HG03097 (cell line): ENCODE data around the gene U2AF2.

Experiments
- ATAC-seq: cut with Tn5 transposase; IDR thresholded peaks from one replicate; pipeline ENCODE4 v1.9.1; 2021; ENCODE audit not compliant: unreplicated experiment, low FRiP score

U2AF2 gene

DNA sequence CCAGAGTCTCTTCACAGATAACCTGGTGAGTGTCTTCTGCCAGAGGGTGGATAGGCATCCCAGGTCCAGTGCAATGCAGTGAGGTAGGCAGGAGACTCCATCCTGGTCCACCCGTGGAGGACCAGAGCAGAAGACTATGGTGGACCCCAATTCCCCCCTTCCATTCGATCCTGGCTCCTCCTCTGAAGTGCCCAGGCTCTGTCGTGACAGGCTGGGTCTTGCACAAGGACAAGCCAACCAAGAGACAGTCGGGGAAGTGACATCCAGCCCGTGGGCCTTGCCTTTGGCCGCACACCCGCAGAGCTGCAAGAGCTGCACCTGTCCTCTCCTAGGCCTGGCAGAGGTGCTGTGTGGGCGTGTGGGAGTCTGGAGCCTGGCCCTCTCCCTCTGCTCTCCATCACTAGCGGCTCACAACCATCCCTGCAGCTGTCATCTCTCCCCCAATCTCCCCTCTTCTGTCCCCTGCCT, 33.6 kb upstream of the U2AF2 start:
- no peak for ATAC-seq

DNA sequence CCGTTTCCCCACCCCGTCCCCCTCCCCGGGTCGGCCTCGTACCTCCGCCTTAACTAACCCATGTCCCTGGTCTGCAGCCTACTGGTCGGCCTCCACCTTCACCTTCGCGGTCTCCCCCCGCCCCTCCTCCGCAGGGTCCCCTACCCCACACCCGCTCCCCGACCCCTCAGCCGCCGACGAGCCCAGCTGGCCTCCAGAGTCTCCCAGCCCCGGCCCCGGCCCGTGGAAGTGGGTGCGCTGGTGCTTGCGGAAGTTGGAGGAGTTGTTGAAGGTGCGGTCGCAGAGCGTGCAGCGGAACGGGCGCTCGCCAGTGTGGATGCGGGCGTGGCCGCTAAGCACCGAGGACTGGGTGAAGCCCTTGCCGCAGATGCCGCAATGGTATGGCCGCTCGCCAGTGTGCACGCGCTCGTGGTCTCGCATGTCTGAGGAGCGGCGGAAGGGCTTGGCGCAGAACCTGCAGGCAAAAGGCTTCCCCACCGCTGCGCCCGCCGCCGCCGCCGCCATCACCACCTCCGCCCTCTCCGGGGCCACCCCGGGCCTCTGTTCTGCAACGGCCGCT, 33.1 kb upstream of the U2AF2 start:
- ATAC-seq, result no peak

GRCh38 chr19:55622242-55622969, 32.4 kb upstream of the U2AF2 start:
- ATAC-seq, result no peak

DNA sequence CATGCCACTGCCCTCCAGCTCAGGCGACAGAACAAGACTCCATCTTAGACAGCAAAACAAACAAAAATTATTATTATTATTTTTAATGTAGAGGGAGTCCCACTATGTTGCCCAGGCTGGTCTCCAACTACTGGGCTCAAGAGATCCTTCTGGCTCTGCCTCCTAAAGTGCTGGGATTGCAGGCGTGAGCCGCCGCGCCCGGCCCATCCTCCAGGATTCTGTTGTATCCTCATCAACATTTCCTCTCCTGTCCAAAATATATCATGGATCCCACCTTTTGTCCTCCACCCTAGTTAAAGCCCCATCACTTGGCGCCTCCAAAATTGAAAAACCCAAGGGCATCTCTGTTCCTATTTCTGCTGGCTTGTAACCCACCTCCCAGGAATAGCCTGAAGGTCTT, 31.7 kb upstream of the U2AF2 start:
- no peak for ATAC-seq

GRCh38 chr19:55623561-55623960, 31.3 kb upstream of the U2AF2 start:
- no peak for ATAC-seq

DNA sequence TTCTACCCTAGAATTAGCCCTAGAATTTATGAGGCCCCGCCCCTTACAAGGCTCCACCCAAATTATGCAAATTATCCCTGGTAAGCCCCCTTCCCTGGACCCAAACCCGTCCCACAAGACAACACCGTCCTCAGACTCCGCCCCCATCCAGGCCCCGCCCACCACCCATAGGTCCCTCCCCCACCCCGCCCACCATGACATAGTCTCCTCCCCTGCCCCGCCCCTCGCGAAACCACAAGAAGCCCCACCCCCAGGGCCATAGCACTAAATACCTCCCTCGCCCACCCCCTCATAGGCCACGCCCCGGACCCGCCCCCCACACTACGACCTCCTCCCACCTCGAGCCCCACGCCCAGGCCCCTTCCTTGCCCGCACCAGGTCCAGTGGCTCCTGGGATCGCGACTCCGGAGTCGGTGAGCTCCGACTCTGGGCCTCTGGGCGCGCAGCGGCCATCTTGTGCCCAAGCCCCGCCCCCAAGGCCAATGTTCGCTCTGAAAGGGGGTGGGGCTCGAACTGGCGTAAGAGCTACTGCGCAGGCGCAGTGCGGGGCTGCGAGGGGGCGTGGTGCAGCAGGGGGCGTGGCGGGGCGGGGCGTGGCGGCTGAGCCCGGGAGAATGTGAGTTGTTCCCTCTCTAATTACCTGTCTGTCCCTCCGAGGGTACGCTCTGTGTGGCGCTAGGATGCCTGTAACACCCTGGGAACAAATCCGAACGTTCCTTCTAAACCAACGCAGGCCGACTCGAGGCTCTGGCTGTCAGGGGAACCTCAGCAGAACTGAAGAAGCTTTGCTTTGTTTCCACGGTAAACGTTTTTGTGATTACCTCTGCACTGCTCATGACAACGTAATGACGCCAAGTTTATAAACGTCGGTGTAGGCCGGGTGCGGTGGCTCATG, 30.5 kb upstream of the U2AF2 start, which contains the start of gene ZNF784:
Gene ZNF784 (minus strand): TSS at position 458 of the 895 bp plus-strand sequence. CDS start 5 bp downstream, at position 453.
- peak; percentile 54 for ATAC-seq

- no peak for ATAC-seq
Measured at GRCh38 chr19:55625004-55625326, 29.9 kb upstream of the U2AF2 start.

DNA sequence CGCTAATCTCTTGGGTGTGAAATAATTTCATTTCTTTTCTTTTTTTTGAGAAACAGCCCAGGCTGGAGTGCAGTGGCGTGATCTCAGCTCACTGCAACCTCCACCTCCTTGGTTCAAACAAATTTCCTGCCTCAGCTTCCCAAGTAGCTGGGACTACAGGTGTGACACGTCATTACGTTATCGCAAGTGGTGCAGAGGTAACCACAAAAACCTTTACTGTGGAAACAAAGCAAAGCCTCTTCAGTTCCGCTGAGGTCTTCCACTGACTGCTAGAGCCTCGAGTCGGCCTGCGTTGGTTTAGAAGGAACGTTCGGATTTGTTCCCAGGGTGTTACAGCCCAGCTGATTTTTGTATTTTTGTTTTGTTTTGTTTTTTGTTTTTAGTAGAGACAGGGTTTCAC, 28.5 kb upstream of the U2AF2 start:
- ATAC-seq, result no peak

DNA sequence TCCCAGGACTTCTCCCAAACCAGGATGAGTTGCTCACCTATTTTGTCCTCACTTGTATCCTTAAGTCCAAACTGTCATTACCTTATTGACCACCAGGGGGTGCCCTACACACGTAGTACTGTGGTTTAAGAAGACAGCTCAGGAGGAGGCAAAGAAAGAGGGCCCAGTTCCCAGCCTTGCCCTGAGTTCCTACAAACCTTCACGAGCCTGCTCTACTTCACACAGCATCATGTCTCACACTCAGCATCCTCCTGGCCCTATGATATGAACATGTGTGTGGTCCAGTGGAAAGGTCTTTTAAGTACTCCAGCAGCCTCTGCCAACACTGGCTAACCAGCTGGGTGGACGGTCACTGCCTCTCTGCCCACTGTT, 22.4 kb upstream of the U2AF2 start:
- ATAC-seq, result no peak

GRCh38 chr19:55633861-55634260, 21.0 kb upstream of the U2AF2 start:
- no peak for ATAC-seq

DNA sequence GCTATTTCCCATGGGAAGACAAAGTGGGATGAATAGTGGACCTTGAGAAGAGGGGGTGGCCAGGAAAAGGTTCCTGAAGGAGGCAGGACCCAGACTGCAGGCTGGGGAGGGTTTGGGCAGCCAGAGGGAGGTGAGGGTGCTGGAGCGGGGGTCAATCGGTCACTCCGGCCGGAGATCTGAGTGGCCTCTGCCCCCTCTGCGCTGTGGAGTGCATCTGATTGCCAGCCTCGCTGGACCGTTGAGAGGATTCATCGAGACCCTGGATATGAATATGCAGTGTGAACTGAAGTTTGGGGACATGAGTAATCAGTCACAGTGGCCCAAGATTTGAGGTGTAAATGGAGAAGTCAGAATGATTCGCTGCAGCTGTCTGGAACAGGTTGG, 19.5 kb upstream of the U2AF2 start:
- no peak for ATAC-seq

GRCh38 chr19:55635856-55636440, 18.9 kb upstream of the U2AF2 start:
- ATAC-seq, result no peak

DNA sequence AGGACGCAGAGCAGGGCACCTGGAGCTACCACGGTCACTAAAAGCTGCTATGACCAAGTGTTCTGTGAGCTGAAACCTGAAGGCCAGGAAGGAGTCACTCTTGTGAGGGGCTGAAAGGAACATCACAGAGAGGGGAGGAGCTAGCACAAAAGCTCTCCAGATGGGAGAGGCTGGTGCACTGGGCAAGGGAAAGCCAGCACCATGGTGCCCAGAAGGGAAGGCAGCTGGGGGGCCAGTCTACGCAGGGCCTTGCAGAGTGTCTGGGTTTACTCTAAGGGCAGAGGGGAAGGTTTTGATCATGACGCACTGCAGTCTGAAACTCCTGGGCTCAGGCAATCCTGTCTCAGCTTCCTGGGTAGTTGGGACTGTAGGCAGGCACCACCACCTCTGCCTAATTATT, 18.1 kb upstream of the U2AF2 start:
- no peak for ATAC-seq

GRCh38 chr19:55637534-55637933, 17.3 kb upstream of the U2AF2 start:
- ATAC-seq, result no peak

GRCh38 chr19:55638864-55639359, 15.9 kb upstream of the U2AF2 start:
- ATAC-seq, result no peak

DNA sequence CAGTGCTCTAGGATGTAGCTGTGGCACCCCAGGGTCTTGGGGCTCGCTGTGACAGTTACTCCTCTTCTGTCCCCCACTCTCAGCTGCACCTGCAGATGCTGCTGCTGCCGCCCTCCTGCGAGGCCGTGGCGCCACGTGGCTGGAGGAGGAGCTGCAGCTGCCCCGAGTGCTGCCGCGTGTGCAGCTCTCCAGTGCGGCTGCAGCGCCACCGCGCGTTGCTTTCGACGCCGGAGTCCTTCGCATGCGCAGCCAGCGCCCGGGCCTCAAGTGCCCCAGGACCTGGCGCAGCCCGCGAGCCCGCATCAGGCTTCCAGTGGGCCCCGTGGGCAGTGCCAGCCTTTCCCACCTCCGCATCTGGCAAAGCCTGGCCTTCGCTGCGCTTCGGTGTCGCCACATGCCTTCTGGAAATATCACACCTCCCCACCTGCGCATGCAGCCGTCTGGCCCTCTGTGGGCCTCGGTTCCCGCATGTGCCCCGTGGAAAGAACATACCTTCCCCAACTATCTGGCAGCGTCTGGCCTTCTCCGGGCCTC, 14.7 kb upstream of the U2AF2 start:
- ATAC-seq, result no peak

- ATAC-seq, result no peak
Measured at GRCh38 chr19:55640577-55641425, 14.0 kb upstream of the U2AF2 start, which contains the start of gene ZNF580. Gene ZNF580 (plus strand): TSS chr19:55641002. CDS start chr19:55642509, 1,507 bp downstream.

DNA sequence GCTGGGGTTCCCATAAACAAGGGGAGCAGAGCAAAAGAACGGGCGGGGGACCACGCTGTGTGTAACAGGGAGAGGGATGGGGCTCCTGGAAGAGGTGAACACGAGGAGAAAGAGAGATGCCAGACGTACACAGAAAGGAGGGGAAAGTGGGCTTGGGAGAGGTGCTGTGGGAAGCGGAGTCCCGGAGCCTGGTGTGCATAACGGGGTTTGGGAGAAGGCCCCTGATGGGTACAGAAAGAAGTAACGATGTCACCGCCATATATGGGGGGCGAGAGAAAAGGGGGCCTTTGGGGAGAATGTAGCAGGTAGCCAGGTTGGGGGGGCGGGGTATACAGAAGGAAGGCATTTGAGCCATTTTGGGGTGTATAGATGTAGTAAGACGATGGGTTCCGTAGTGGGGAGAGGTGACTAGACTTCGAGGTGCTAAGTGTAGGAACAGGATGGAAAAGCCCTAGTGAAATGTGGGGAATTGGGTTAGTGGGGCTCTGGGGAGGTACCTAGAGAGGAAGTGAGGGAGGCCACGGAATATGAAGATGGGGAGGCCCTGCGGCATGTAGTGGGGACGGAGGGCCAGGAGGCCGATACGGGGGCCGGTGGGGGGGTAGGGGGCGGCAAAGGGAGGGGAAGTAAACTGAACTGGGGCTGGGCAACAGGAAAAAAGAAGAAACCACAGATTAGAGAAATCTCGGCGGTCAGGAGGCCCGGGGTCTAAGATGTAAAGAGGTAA, 13.2 kb upstream of the U2AF2 start:
- no peak for ATAC-seq
